Stimulated activated naive CD4-positive, alpha-beta T cell (primary cell): ENCODE data around the gene MARCHF6.
A peak's percentile ranks its signal among the peaks of the same experiment; 100 is the strongest.
"Not testable (repeated sequence)": the region's sequence is repeated elsewhere in the genome, so short reads cannot be mapped to it uniquely, and the experiment has no call there.

Experiments used
- DNase-seq, 6 experiments: peaks; one replicate each; lab custom pipeline; 2025; lab: John Stamatoyannopoulos, UW

The MARCHF6 gene

GRCh38 chr5:10351199-10351905 lies 2.1 kb upstream of the MARCHF6 start:
- no peak for DNase-seq

DNA sequence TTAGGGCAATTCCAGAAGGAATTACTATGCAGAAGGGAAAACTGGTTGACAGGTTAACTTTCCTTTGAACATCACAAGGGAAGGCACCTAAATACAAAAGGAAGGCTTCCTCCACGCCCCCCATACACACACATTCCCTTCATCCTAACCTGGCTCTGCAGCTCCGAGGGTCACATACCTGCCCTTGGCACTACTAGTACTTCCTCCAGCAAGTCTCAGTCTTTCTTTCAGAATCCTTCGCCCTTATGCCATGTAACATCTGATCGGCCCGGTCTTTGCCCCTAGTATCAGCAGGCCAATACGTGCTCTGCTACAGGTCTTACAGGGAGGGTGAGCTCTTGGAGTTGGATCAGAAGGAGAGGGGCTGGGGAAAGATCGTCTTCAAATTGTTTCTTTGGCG lies 1.6 kb upstream of the MARCHF6 start:
- no peak for DNase-seq

DNA sequence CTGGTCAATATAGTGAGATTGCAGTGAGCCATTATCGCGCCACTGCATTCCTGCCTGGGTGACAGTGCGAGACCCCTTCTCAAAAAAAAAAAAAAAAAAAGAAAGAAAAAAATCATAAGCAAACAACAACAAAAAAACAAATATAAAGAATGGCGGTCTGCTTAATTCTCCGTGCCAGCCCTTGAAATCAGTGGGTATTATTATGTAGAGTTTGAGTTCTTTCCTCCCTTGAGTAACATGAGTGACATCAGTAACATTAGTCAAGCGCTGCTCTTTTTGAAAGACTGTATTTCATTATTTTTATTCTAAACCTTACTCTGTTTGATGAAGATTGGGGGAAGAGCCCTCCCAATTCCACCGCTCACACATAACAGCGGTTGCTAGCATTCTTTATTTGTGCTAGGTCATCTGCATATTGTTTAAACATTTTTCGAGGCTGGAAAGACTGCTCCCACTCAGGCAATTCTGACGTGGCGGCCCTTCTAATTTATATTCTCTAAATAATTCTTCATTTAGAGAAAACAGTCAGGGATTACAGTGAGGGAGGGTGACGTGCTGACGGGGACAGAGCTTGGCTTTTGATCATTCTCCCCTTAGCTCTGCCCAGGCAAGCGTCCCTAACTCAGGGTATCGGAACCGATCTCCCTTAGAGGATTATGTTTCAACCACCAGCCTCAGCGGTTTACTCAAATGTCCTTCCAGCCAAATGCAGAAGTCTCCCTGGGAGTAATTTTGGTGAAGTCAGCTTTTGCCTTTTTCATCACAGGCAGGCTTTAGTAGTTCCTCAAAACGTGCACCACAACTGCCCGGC lies 860 bp upstream of the MARCHF6 start:
- peak in 1 of 6 experiments; percentile 24 for DNase-seq

GRCh38 chr5:10354048-10354872 lies 765 bp downstream of the MARCHF6 start:
- peak in 5 of 6 experiments; percentile 11 to 66 (median 51) for DNase-seq

GRCh38 chr5:10355071-10355889 lies 1.8 kb downstream of the MARCHF6 start:
- no peak for DNase-seq

DNA sequence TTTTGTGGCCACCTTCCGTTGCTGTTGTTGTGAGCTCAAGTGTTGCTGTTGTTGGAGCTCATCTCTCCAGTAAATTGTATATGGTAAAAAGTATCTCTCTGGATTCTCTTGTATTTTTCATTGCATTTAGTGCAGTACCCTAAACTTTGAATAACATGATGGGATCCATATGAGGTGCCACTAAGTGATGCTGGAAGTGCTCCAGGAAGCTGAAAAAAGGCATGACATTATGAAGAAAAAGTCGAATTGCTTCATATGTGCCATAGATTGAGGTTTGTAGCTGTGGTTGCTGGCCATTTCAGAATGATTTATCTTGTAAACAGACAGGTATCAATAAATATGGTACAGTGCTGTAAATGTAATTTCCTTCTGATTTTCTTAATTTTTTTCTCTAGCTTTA lies 5.5 kb downstream of the MARCHF6 start:
- no peak for DNase-seq

DNA sequence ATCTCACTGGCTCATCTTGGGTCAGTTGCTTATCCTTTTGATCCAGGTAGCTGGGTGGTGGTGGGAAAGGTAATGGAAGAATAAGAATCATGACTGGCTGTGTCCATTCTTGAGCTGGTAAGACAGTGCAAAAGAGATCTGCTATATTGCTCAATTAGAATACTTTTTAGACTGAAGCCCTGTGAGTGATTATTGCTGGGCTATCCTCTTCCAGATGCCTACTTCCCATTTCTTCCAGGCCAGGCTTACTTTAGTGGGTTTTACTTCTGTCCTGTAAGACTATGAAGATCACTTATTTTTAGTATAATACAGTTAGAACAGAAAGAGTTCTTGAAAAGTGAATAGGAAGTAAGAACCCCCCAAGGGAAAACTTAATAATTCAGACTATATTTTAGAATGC lies 7.2 kb downstream of the MARCHF6 start:
- DNase-seq, result no peak

- DNase-seq, result no peak
Observed at GRCh38 chr5:10363519-10364185, 10.2 kb downstream of the MARCHF6 start.

DNA sequence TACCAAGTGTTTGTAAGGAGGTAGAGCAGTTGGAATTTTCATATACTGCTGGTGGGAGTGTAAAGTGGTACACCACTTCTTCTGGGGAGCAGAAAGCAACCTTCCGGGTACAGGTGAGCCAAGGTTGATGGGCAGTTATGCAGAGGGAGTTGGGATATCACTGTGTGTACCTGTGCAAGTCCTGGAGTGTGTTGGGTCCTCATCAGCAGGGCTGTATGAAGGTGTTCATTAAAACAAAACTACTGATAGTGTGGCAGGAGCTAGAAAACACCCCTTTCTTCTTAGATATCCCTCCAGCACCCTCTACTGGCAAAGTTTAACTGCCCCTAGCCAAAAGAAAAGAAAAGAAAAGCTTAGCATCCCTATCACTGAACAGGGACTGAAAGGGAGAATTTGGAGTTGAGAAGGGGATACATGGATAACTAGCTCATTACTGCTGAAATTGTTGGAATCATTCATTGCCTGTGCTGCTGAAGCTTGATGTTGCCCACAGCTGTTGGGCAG lies 10.7 kb downstream of the MARCHF6 start:
- DNase-seq, result no peak

- no peak for DNase-seq
Observed at GRCh38 chr5:10365782-10366181, 12.3 kb downstream of the MARCHF6 start.

- DNase-seq, result no peak
Observed at GRCh38 chr5:10366310-10367272, 13.1 kb downstream of the MARCHF6 start.

DNA sequence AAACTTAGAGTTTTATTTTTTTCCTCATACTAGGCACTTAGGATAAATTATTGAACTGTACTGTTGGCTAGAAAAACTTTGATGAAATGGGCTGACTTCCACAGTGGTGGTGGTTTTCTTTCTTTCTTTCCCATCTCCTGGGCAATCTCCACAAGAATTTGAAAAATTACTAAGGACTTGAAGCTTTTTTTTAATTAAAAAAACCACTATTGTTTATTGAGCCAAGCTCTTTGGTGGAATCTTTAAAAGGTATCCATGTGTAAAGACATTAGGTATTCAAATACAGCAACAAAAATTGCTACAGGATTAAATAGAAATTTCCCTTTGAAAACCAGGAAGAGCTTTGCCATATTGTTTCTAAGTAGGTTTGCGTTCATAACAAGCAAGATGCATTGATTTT lies 14.1 kb downstream of the MARCHF6 start:
- DNase-seq, result no peak

- no peak for DNase-seq
Observed at GRCh38 chr5:10370931-10371330, 17.4 kb downstream of the MARCHF6 start.

- DNase-seq, result not testable (repeated sequence)
Observed at GRCh38 chr5:10371369-10371768, 17.9 kb downstream of the MARCHF6 start.

DNA sequence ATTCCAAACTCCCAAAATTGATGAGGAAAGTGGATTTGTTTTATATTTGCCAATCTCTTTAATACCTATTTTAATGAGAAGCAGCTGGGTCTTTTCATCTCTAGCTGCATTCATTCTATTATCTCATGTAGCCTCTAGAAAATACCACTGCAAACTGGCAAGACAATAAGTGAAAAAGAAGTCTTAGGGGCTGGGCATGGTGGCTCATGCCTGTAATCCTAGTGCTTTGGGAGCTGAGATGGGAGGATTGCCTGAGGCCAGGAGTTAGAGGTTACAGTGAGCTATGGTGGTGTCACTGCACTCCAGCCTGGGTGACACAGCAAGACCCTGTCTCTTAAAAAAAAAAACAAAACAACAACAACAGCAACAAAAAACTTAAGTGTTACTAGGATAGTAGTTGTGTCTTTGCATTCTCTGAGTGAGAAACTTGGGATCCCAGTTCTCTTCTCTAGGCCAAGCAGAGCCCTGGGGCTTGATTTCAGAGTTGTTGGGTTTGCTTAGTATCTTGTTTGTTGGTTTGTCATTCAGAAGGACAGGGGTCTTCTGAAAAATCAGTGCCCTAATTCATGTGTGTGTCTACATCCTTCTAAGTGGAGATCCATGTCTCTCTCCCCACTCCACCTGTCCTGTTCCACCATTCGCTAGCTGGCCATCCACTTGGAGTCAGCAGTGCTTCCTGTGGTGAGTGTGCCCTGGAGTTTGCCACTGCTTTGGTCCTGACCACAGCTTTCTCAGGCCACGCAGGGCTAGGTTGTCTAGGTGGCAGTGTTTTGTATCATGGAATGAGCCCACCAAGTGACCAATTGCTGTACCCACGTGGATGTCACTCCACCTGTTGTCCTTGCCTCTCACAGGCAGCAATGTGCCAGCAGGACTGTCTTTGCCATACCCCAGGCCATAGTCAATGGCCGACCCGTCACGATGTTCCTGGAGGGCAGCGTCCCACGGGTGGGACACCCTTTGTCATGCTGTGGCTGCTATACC lies 19.5 kb downstream of the MARCHF6 start:
- DNase-seq, result no peak

GRCh38 chr5:10374046-10375022 lies 20.8 kb downstream of the MARCHF6 start:
- DNase-seq, result no peak

DNA sequence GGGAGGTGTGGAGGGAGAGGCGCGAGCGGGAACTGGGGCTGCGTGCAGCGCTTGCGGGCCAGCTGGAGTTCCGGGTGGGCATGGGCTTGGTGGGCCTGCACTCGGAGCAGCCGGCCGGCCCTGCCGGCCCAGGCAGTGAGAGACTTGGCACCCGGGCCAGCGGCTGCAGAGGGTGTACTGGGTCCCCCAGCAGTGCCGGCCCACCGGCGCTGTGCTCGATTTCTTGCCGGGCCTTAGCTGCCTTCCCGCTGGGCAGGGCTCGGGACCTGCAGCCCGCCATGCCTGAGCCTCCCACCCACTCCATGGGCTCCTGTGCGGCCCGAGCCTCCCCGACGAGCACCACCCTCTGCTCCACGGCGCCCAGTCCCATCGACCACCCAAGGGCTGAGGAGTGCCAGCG lies 21.7 kb downstream of the MARCHF6 start:
- not testable (repeated sequence) for DNase-seq
